OCI-LY3 (cell line): ENCODE data around the gene HOXA3.

ENCODE experiments used
- H2AFZ ChIP-seq: fragments of 200-600, 300-600 bp; shearing (Covaris generic); 2 replicates; pipeline ENCODE4 v1.6.0; 2014; ENCODE audit warnings: antibody characterized with exemption, low read depth, low read length
- H3K27ac ChIP-seq: fragments of 200-600, 300-600 bp; sonication (generic); 2 replicates; pipeline ENCODE4 v1.5.1; 2014; ENCODE audit warnings: mild to moderate bottlenecking, low read length, moderate library complexity, mixed read lengths
- H3K27me3 ChIP-seq: fragments of 200-600, 300-600 bp; sonication (generic); 2 replicates; pipeline ENCODE4 v1.6.1; 2014; ENCODE audit warnings: low read depth, low read length, mixed read lengths
- H3K36me3 ChIP-seq: fragments of 200-600, 300-600 bp; sonication (generic); replicated peaks from 2 replicates; pipeline ENCODE3; 2014; ENCODE audit warnings: low read depth, low read length, mixed read lengths
- H3K4me1 ChIP-seq: fragments of 300-600, 200-600 bp; sonication (generic); 2 replicates; pipeline ENCODE4 v1.6.1; 2014; ENCODE audit warnings: low read length, mixed read lengths
- H3K4me2 ChIP-seq: fragments of 200-600, 300-600 bp; sonication (generic); 2 replicates; pipeline ENCODE4 v1.6.1; 2014; ENCODE audit warnings: low read length, mixed read lengths
- H3K4me3 ChIP-seq: fragments of 300-600, 200-600 bp; sonication (generic); 2 replicates; pipeline ENCODE4 v1.5.1; 2014; ENCODE audit warnings: antibody characterized with exemption, mild to moderate bottlenecking, low read length, moderate library complexity
- H3K79me2 ChIP-seq: fragments of 300-600, 200-600 bp; shearing (Covaris generic); 2 replicates; pipeline ENCODE4 v1.6.1; 2014; ENCODE audit warnings: mild to moderate bottlenecking, low read length, mixed read lengths
- H3K9ac ChIP-seq: fragments of 300-600, 200-600 bp; shearing (Covaris generic); 2 replicates; pipeline ENCODE4 v1.6.0; 2014; ENCODE audit warnings: mild to moderate bottlenecking, low read length, moderate library complexity
- H3K9me3 ChIP-seq: fragments of 200-600, 300-600 bp; shearing (Covaris generic); 2 replicates; pipeline ENCODE4 v1.6.1; 2014; ENCODE audit warnings: low read length, mixed read lengths; ENCODE audit not compliant: insufficient read depth
- H4K20me1 ChIP-seq: fragments of 200-600, 300-600 bp; sonication (generic); 2 replicates; pipeline ENCODE4 v1.6.1; 2016; ENCODE audit warnings: low read length, mixed read lengths; ENCODE audit not compliant: insufficient read depth
- CTCF ChIP-seq: fragments of 200-600, 300-600 bp; sonication (generic); IDR thresholded peaks from 2 replicates; pipeline ENCODE4 v1.5.1; 2014; ENCODE audit warnings: antibody characterized with exemption, low read length, low read depth
- EZH2phosphoT487 ChIP-seq: fragments of 200-600 bp; shearing (Covaris generic); IDR thresholded peaks from 2 replicates; pipeline ENCODE4 v1.6.1; 2018; ENCODE audit warnings: antibody characterized with exemption, mixed run types, low read depth

HOXA3 gene

GRCh38 chr7:27110186-27111031 is 42.0 kb downstream of the HOXA3 start:
- Histone ChIP-seq H3K36me3 (no peaks in the 10 kb centered on the region), H4K20me1 (no peaks in the 10 kb centered on the region), H3K9me3 (no peaks in the 10 kb centered on the region), H3K9ac (no peak overlapping the region), H3K4me1 (no peaks in the 10 kb centered on the region), H2AFZ (no peak overlapping the region), H3K4me3 (no peak overlapping the region), H3K27me3 (no peaks in the 10 kb centered on the region), H3K79me2 (no peaks in the 10 kb centered on the region), H3K4me2 (no peak overlapping the region), H3K27ac (no peak overlapping the region)
- TF ChIP-seq CTCF (no peak), EZH2phosphoT487 (no peak)

- no peaks in the 10 kb centered on the region for H3K36me3 ChIP-seq
- no peaks in the 10 kb centered on the region for H3K79me2 ChIP-seq
- H3K9ac ChIP-seq, result no peak overlapping the region
- H3K4me1 ChIP-seq, result no peaks in the 10 kb centered on the region
- H3K4me3 ChIP-seq, result no peak overlapping the region
- H2AFZ ChIP-seq, result no peak overlapping the region
- H3K9me3 ChIP-seq, result no peaks in the 10 kb centered on the region
- H4K20me1 ChIP-seq, result no peaks in the 10 kb centered on the region
- no peak overlapping the region for H3K27ac ChIP-seq
- H3K27me3 ChIP-seq, result no peaks in the 10 kb centered on the region
- TF ChIP-seq EZH2phosphoT487, result no peak
- TF ChIP-seq CTCF, result no peak
- H3K4me2 ChIP-seq, result no peak overlapping the region
Observed at GRCh38 chr7:27109466-27110185, 42.8 kb downstream of the HOXA3 start.

- Histone ChIP-seq H4K20me1 (no peaks in the 10 kb centered on the region), H3K4me3 (no peak overlapping the region), H3K9ac (no peak overlapping the region), H3K4me2 (no peak overlapping the region), H3K27me3 (no peaks in the 10 kb centered on the region), H3K79me2 (no peaks in the 10 kb centered on the region), H3K27ac (no peak overlapping the region), H2AFZ (no peak overlapping the region), H3K36me3 (no peaks in the 10 kb centered on the region), H3K4me1 (no peaks in the 10 kb centered on the region), H3K9me3 (no peaks in the 10 kb centered on the region)
- TF ChIP-seq CTCF (no peak), EZH2phosphoT487 (no peak)
Observed at GRCh38 chr7:27108390-27109127, 43.8 kb downstream of the HOXA3 start.
